Stimulated activated CD4-positive, alpha-beta T cell treated with anti-CD3 and anti-CD28 coated beads, Interleukin-2, amount 100 ng/mL, for 4 hours (primary cell): ENCODE results near the gene RAD50.

Experiments
- DNase-seq: peaks from one replicate; pipeline ENCODE4 v3.0.0-alpha.2; 2020; ENCODE audit warnings: low read depth

RAD50 gene

GRCh38 chr5:132661231-132662003 lies 104.6 kb downstream of the RAD50 start:
- DNase-seq, result no peak

- no peak for DNase-seq
Measured at GRCh38 chr5:132662004-132662401, 105.2 kb downstream of the RAD50 start.

GRCh38 chr5:132662925-132663770 lies 106.4 kb downstream of the RAD50 start:
- no peak for DNase-seq

GRCh38 chr5:132663771-132664695 lies 107.3 kb downstream of the RAD50 start:
- DNase-seq, result no peak

GRCh38 chr5:132664696-132665209 lies 108.0 kb downstream of the RAD50 start:
- no peak for DNase-seq

- no peak for DNase-seq
Measured at GRCh38 chr5:132665574-132666080, 108.8 kb downstream of the RAD50 start.

- no peak for DNase-seq
Measured at GRCh38 chr5:132666310-132667123, 109.7 kb downstream of the RAD50 start.

GRCh38 chr5:132667309-132667708 lies 110.5 kb downstream of the RAD50 start:
- DNase-seq, result no peak

- no peak for DNase-seq
Measured at GRCh38 chr5:132667761-132668705, 111.3 kb downstream of the RAD50 start.

GRCh38 chr5:132668706-132669454 lies 112.1 kb downstream of the RAD50 start:
- no peak for DNase-seq

- DNase-seq, result no peak
Measured at GRCh38 chr5:132669455-132669820, 112.7 kb downstream of the RAD50 start.

GRCh38 chr5:132669966-132670882 lies 113.4 kb downstream of the RAD50 start:
- no peak for DNase-seq

- DNase-seq, result no peak
Measured at GRCh38 chr5:132671000-132671399, 114.2 kb downstream of the RAD50 start.

- no peak for DNase-seq
Measured at GRCh38 chr5:132673488-132673887, 116.7 kb downstream of the RAD50 start.

- no peak for DNase-seq
Measured at GRCh38 chr5:132673939-132674630, 117.3 kb downstream of the RAD50 start, which contains the start of gene IL4. TSS of gene IL4 (plus strand) at chr5:132673989. CDS start at chr5:132674051, 62 bp downstream.

- no peak for DNase-seq
Measured at GRCh38 chr5:132674671-132675506, 118.1 kb downstream of the RAD50 start.
